Measurements from ENCODE around the gene NPAS2.

NPAS2 gene

GRCh38 chr2:100940240-100940639, 120.3 kb downstream of the NPAS2 start:
- no peak for DNase-seq (ENCODE audit: low read depth in 2 of 2)

- no peak for DNase-seq (ENCODE audit: low read depth in 2 of 2)
These were observed 121.1 kb downstream of the NPAS2 start for GRCh38 chr2:100940766-100941645.

- no peak for DNase-seq (ENCODE audit: low read depth in 2 of 2)
These were observed 121.8 kb downstream of the NPAS2 start for GRCh38 chr2:100941646-100942240.

- no peak for DNase-seq (ENCODE audit: low read depth in 2 of 2)
These were observed 124.9 kb downstream of the NPAS2 start for GRCh38 chr2:100944617-100945432.

GRCh38 chr2:100945433-100945740, 125.4 kb downstream of the NPAS2 start:
- no peak for DNase-seq (ENCODE audit: low read depth in 2 of 2)

GRCh38 chr2:100945930-100946607, 126.1 kb downstream of the NPAS2 start:
- no peak for DNase-seq (ENCODE audit: low read depth in 2 of 2)

GRCh38 chr2:100948942-100949811, 129.2 kb downstream of the NPAS2 start:
- no peak for DNase-seq (ENCODE audit: low read depth in 2 of 2)

GRCh38 chr2:100952512-100952911, 132.6 kb downstream of the NPAS2 start:
- no peak for DNase-seq (ENCODE audit: low read depth in 2 of 2)

GRCh38 chr2:100953406-100954043, 133.6 kb downstream of the NPAS2 start:
- DNase-seq (ENCODE audit: low read depth in 2 of 2) = no peak

GRCh38 chr2:100954044-100954420, 134.1 kb downstream of the NPAS2 start:
- no peak for DNase-seq (ENCODE audit: low read depth in 2 of 2)

- DNase-seq (ENCODE audit: low read depth in 2 of 2) = no peak
These were observed 135.3 kb downstream of the NPAS2 start for GRCh38 chr2:100955226-100955625.

- no peak for DNase-seq (ENCODE audit: low read depth in 2 of 2)
These were observed 136.1 kb downstream of the NPAS2 start for GRCh38 chr2:100956081-100956480.

- no peak for DNase-seq (ENCODE audit: low read depth in 2 of 2)
These were observed 138.2 kb downstream of the NPAS2 start for GRCh38 chr2:100957996-100958653.

GRCh38 chr2:100959225-100959880, 139.4 kb downstream of the NPAS2 start:
- DNase-seq (ENCODE audit: low read depth in 2 of 2) = no peak

GRCh38 chr2:100960688-100961087, 140.7 kb downstream of the NPAS2 start:
- no peak for DNase-seq (ENCODE audit: low read depth in 2 of 2)

GRCh38 chr2:100962366-100963025, 142.6 kb downstream of the NPAS2 start:
- DNase-seq (ENCODE audit: low read depth in 2 of 2) = no peak

GRCh38 chr2:100963026-100963375, 143.1 kb downstream of the NPAS2 start:
- DNase-seq (ENCODE audit: low read depth in 2 of 2) = no peak

GRCh38 chr2:100964222-100964621, 144.3 kb downstream of the NPAS2 start:
- DNase-seq (ENCODE audit: low read depth in 2 of 2) = no peak

- DNase-seq (ENCODE audit: low read depth in 2 of 2) = no peak
These were observed 144.8 kb downstream of the NPAS2 start for GRCh38 chr2:100964681-100965169.
